Measurements from ENCODE around the gene TMEM9.

The TMEM9 gene

GRCh38 chr1:201154389-201155165 is at the start of gene TMEM9:
Gene TMEM9, minus strand, starts transcription at chr1:201154474. Its CDS starts 551 bp downstream, at chr1:201153923.
- DNase-seq (ENCODE audit: low read depth) = peak; percentile 60

GRCh38 chr1:201198598-201198997 is 44.3 kb upstream of the TMEM9 start:
- DNase-seq (ENCODE audit: low read depth) = no peak

GRCh38 chr1:201194046-201194445 is 39.8 kb upstream of the TMEM9 start:
- DNase-seq (ENCODE audit: low read depth) = no peak

DNA sequence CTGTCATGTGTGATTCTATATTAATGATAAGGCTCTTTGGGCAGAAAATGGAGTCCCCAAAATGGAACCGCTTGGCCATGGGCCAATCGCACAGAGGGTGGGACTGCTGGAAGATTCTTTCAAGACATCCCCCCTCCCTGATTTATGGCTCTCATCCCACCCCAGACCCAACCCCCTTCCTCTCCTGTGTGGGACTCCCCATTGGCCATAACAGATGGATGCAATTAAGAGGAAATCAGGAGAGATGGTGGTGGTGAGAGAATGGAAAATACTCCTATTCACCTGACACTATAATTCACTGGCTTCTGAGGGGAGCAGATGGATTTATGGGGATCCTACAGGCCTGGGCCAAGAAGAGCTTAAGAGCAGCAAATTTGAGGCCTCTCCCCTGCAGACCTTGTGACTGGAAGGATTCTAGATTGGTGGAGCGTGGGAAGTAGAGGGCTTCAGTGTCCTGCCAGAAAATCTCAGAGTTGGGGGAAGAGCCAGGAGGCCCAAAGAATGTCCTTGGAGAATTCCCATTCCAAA is 38.1 kb upstream of the TMEM9 start:
- no peak for DNase-seq (ENCODE audit: low read depth)

DNA sequence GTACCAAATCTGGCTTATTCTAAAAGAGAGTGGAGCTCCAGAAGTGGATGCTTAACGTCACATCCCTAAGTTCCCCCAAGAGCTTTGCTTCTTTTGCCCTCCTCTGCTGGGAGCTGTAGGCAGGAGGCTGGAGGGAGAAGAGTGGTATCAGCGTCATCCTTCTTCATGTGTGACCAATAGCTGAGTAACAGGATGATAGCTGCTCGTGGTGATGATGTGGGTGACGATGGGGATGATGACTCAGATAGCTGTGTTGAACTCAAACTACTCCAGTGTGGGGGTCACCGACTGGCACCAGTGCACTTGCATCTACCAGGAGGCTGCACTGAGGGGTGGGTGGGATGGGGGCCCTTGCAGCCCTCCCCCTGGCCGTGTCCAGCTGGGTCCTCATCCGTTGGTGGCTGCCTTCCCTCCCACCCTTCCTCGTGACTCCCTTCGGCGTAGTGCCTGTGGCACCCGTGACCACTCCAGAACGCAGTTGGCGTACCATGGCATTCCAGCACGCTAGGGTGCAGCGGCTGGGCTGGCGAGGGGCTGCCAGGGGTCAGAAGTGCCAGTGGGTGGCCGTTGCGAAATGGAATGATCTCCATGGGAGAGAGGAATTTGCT is 37.5 kb upstream of the TMEM9 start:
- DNase-seq (ENCODE audit: low read depth) = peak; percentile 86

DNA sequence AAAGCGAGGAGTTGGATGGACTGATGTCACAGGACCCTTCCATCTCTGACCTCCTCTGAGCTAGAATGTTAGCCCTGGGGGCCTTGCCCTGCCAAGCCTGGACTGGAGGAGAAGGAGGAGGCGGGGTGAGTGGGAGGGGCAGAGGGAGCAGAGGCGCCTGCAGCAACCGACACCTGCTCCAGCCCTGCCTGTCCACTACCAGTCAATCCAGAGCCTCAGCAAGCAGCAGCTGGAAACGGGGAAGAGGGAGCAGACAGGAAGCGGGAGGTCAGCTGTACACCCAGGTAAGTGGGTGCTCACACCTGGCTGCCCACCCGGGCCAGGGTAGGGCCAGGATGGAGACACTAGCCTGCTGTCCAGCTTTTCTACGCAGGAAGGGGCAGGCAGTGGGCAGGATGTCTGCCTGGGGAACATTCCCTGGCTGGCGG is 36.4 kb upstream of the TMEM9 start, which contains the start of gene IGFN1:
Gene IGFN1, plus strand, starts transcription at position 201 of the 428 bp plus-strand sequence. CDS start 2,470 bp downstream, outside the sequence.
- DNase-seq (ENCODE audit: low read depth) = no peak

- DNase-seq (ENCODE audit: low read depth) = no peak
These were observed 35.7 kb upstream of the TMEM9 start for GRCh38 chr1:201190005-201190404.

DNA sequence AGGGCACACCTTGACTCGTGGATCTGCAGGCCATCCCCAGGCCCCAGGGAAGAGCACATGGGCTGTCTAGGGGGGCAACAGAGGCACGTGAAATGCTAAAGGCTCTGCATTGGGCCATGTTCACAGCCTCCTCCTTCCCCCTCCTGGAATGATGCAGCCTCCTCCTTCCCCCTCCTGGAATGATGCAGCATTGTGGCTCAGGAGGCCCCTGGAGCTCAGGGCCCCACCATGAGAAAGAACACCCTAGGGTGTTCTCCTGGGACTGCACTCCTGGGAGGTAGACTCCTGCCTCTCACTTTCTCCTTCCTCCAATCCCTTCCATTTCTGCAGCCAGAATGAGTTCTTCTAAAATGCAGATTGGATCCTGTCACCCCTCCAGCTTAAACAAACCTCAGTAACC is 34.8 kb upstream of the TMEM9 start:
- DNase-seq (ENCODE audit: low read depth) = no peak

DNA sequence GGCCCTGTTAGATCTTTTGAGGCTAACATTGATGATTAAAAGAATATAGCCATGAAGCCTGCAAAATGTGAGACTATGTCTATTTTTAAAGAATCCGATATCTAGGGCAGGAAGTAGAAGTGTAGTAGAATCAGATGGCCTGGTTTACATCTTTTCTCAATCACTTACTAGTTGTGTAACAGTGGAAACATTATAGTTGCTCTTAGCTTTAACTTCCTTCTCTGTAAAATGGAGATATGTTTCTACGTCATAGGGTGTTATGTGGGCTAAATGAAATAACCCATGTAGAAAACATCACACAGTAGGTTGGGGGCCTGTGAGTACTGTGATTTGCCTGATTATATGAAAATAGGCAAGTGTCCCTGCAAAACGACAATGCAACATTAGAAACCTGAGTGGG is 31.9 kb upstream of the TMEM9 start:
- DNase-seq (ENCODE audit: low read depth) = no peak

- DNase-seq (ENCODE audit: low read depth) = no peak
These were observed 31.4 kb upstream of the TMEM9 start for GRCh38 chr1:201185527-201186128.

GRCh38 chr1:201185123-201185453 is 30.8 kb upstream of the TMEM9 start:
- DNase-seq (ENCODE audit: low read depth) = no peak

DNA sequence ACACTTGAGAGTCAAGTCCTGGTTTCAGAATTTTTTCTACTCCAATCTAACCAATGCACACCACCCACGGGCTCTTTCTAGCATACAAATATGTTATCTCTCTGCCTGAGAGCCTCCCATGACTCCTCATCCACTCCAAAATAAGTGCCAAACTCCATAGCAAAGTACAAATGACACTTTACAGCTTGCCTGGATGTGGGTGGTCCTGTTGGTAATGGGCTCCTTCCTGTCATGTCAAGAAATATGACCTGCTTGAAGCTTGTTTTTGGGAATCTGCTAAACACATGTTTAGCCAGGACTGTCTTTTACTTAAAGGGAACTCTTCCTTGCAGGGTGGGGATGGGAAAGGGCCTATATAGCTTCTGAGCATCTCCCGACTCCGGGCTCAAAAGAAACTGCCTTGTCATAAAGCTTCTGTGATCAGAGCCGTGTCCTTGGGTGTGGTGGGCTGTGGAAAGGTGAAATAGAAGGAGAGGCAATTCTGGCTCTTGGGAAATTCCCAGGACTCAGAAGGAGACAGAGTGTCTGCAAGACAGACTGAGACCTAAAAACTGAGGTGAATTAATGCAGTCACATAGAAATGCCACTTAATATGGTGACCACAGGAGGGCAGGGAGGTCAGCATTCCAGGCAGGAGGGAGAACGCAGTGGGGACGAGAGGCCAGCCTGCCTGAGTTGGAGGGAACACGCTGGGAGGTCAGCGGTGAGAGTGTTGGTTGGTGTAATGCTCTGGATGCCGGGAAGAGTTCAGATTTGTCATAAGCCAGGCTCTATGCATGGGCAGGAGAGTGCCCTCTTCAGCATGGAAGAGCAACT is 30.2 kb upstream of the TMEM9 start:
- no peak for DNase-seq (ENCODE audit: low read depth)

- DNase-seq (ENCODE audit: low read depth) = no peak
These were observed 29.5 kb upstream of the TMEM9 start for GRCh38 chr1:201183753-201184152.

- no peak for DNase-seq (ENCODE audit: low read depth)
These were observed 28.9 kb upstream of the TMEM9 start for GRCh38 chr1:201183209-201183608.

- DNase-seq (ENCODE audit: low read depth) = no peak
These were observed 27.5 kb upstream of the TMEM9 start for GRCh38 chr1:201181726-201182125.

GRCh38 chr1:201181323-201181722 is 27.0 kb upstream of the TMEM9 start:
- DNase-seq (ENCODE audit: low read depth) = no peak

- no peak for DNase-seq (ENCODE audit: low read depth)
These were observed 26.6 kb upstream of the TMEM9 start for GRCh38 chr1:201180901-201181300.

DNA sequence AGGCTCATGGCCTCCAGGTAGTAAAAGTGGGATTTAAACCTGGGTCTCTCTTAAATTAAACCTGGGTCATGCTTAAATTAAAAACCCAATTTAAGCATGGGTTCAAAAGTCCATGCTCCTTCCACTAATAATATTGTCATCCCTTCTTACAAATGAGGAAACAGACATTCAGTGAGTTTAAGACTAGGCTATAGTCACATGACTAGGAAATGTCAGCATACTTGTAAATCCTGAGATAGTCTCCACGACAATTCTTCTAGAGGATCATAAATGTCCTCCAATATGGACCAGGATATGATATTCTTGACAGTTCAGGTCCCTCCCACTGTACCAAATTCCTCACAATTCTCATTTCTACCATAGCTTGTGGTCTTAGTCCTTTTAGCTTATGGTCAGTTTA is 25.9 kb upstream of the TMEM9 start:
- DNase-seq (ENCODE audit: low read depth) = no peak

DNA sequence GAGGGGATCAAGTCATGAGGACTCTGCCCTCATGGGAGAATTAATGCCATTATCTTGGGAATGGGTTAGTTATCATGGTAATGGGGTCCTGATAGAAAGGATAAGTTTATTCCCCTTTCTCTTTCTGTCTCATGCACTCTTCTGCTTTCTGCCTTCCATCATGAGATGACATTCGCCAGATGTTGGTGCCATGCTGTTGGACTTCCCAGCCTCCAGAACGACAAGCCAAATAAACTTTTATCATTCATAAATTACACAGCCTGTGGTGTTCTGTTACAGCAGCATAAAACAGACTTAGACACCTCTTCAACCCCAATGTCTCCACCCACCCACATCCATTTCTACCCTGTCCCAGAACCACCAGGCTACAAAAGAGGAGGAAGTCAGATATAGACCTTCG is 24.4 kb upstream of the TMEM9 start:
- no peak for DNase-seq (ENCODE audit: low read depth)

DNA sequence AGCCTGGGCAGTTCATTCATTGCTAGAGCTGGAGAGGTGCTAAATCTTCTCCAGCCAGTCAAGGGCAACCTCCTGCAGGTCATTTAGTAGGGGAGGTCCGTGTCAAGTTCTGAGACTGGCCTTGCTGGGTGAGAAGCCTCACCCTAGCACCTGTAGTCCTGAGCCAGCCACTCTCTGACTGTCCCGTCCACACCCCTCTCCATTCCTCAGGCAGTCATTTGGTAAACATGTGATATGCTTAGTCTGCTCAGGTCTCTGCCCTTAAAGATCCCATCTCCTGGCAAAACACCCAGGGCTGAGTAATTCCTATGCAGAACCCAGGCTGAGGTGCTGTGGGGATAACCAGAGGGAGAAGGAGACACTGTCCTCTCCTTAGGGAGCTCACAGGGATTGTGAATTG is 22.7 kb upstream of the TMEM9 start:
- no peak for DNase-seq (ENCODE audit: low read depth)

DNA sequence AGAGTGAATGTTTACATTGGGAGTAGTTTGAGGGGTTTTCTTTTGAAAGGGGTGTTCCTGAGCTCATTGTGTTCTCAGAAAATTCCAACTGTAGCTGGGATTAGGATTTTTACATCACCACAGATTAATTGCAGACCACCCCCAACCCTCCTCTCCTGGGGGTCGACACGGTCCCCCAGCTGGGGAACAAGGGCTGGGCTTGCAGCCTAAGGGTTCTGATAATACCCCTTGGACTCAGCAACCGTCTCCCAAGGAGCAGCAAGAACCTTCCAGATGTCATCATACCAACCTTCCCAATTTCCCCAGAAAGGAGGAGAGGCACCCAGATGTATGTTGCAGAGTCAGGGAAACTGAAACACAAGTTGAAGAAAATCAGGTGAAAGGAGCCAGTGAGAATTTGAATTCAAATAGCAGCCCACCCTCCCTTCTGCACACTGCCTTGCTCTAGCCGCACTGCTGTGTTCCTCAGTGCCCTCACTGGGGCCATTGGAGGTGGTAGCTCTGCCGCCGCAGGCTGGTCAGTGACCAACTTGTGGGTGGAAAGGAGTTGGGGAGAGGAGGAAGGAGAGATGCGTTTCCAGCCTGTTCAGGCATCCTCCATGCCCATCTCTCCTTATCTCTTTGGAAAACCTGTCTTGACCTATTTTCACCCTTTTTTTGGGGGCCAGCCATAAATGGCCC is 21.7 kb upstream of the TMEM9 start:
- DNase-seq (ENCODE audit: low read depth) = no peak

DNA sequence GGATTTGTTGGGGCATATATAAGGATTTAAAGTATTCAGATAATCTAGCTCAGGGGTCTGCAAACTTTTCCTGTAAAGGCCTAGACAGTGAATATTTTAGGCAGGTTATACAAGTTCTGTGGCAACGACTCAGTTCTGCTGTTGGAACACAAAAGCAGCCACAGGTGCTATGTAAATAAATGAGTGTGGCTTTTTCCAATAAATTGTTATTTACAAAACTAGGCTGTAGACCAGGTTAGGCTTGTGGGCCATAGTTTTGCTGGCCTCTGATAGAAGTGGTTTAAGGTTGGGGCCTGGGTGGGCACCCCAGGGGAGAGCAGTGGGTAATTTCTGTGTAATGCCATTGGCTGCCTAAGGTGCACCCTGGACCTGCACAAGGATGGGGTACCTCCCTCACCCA is 19.5 kb upstream of the TMEM9 start:
- DNase-seq (ENCODE audit: low read depth) = no peak
